Measurements from ENCODE around the gene RNASEH2C.

The RNASEH2C gene

GRCh38 chr11:65680192-65680743 lies 40.3 kb downstream of the RNASEH2C start:
- no peak for DNase-seq

GRCh38 chr11:65672982-65673381 lies 47.6 kb downstream of the RNASEH2C start:
- DNase-seq, result no peak

GRCh38 chr11:65672180-65672860 lies 48.3 kb downstream of the RNASEH2C start:
- no peak for DNase-seq

Data from left hindlimb (tissue), 1 donor.